8988T (cell line): ENCODE results near the gene CCDC178.
"Not testable (repeated sequence)": the region's sequence is repeated elsewhere in the genome, so short reads cannot be mapped to it uniquely, and the experiment has no call there.

Experiments
- DNase-seq: peaks from one replicate; pipeline ENCODE4 v3.0.0; 2011

CCDC178 gene

GRCh38 chr18:33440060-33441043, at the start of gene CCDC178:
Gene CCDC178 (minus strand): TSS chr18:33440721. CDS start chr18:33412088, 28,633 bp downstream.
- no peak for DNase-seq

- DNase-seq, result no peak
Observed at GRCh38 chr18:33483908-33484307, 43.4 kb upstream of the CCDC178 start.

GRCh38 chr18:33472509-33472908, 32.0 kb upstream of the CCDC178 start:
- DNase-seq, result no peak

- DNase-seq, result no peak
Observed at GRCh38 chr18:33470216-33470615, 29.7 kb upstream of the CCDC178 start.

GRCh38 chr18:33469699-33470098, 29.2 kb upstream of the CCDC178 start:
- no peak for DNase-seq

GRCh38 chr18:33467531-33467930, 27.0 kb upstream of the CCDC178 start:
- no peak for DNase-seq

GRCh38 chr18:33466822-33467221, 26.3 kb upstream of the CCDC178 start:
- no peak for DNase-seq

- DNase-seq, result no peak
Observed at GRCh38 chr18:33460681-33461080, 20.2 kb upstream of the CCDC178 start.

GRCh38 chr18:33459612-33460011, 19.1 kb upstream of the CCDC178 start:
- no peak for DNase-seq

GRCh38 chr18:33446604-33447003, 6.1 kb upstream of the CCDC178 start:
- no peak for DNase-seq

GRCh38 chr18:33444709-33445108, 4.2 kb upstream of the CCDC178 start:
- no peak for DNase-seq

GRCh38 chr18:33432857-33433256, 7.7 kb downstream of the CCDC178 start:
- DNase-seq, result no peak

GRCh38 chr18:33427549-33427948, 13.0 kb downstream of the CCDC178 start:
- no peak for DNase-seq

- DNase-seq, result no peak
Observed at GRCh38 chr18:33424266-33424946, 16.1 kb downstream of the CCDC178 start.

- DNase-seq, result no peak
Observed at GRCh38 chr18:33421225-33421624, 19.3 kb downstream of the CCDC178 start.

GRCh38 chr18:33404244-33404873, 36.2 kb downstream of the CCDC178 start:
- no peak for DNase-seq

GRCh38 chr18:33398939-33399338, 41.6 kb downstream of the CCDC178 start:
- DNase-seq, result not testable (repeated sequence)

- DNase-seq, result no peak
Observed at GRCh38 chr18:33375829-33376228, 64.7 kb downstream of the CCDC178 start.

GRCh38 chr18:33372442-33372841, 68.1 kb downstream of the CCDC178 start:
- no peak for DNase-seq

- DNase-seq, result no peak
Observed at GRCh38 chr18:33369711-33370449, 70.6 kb downstream of the CCDC178 start.

- DNase-seq, result no peak
Observed at GRCh38 chr18:33356735-33357134, 83.8 kb downstream of the CCDC178 start.

- no peak for DNase-seq
Observed at GRCh38 chr18:33355756-33356155, 84.8 kb downstream of the CCDC178 start.

GRCh38 chr18:33355263-33355662, 85.3 kb downstream of the CCDC178 start:
- no peak for DNase-seq
